Measurements from ENCODE around the gene RBCK1.

RBCK1 gene

DNA sequence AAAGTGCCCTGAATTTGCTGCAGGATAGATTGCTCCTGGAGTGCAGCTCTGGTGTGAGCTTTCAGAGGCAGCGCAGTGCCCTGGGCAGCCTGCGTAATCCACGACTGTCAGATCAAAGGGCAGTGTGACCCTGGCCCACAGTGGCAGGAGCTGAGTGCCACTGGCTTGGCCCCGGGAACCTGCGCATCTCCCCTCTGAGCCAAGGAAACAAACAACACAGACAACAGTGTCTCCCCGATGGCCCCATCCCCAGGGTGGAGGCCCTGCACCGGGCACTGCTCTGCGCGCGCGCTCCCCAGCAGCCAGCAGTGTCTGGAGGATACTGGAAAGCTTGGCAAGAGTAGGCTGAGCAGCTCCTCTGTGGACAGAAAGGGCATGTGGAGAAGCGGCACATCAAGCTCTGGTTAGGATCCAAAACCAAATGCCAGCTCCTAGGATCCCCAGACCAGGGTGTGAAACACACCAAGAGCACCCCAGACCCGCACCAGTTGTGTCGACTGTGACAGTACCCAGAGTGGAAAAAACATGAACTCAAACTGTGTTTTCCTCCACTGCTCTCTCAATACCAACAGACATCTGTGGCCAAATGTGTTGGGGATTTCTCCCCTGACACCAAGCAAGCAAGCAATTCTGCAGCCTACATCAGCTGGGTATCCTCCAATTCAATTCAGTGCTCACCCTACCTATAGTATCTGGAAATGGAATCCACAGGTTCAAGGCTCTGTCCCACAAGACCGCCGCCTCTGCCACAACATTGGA lies 26.7 kb downstream of the RBCK1 start:
- H2AFZ ChIP-seq (ENCODE audit: low read depth, low read length): no peak overlapping the region
- peaks cover 78% of the 10 kb centered on the region for H3K36me3 ChIP-seq (ENCODE audit: insufficient read depth, low read length)
- H3K4me3 ChIP-seq (ENCODE audit: low read depth in 1 of 2, low read length in 2 of 2): no peak overlapping the region
- no peaks in the 10 kb centered on the region for H3K27me3 ChIP-seq (ENCODE audit: insufficient read depth, low read length, poor library complexity)
- H3K79me2 ChIP-seq (ENCODE audit: insufficient read depth, low read length): no peaks in the 10 kb centered on the region
- no peak overlapping the region for H3K27ac ChIP-seq (ENCODE audit: low read length)
- H3K9me3 ChIP-seq (ENCODE audit: insufficient read depth, low read length, severe bottlenecking): no peaks in the 10 kb centered on the region
- no peak overlapping the region for H3K9ac ChIP-seq (ENCODE audit: low read depth, low read length)
- peaks cover 29% of the 10 kb centered on the region for H3K4me1 ChIP-seq (ENCODE audit: insufficient read depth, low read length)
- H3K4me2 ChIP-seq (ENCODE audit: insufficient read depth, low read length): no peak overlapping the region
- H4K20me1 ChIP-seq (ENCODE audit: insufficient read depth, low read length): peaks cover 34% of the 10 kb centered on the region
- no peak for DNase-seq
- ATAC-seq (ENCODE audit: insufficient read depth, low read depth): no peak
- TF ChIP-seq, protein P1, sequence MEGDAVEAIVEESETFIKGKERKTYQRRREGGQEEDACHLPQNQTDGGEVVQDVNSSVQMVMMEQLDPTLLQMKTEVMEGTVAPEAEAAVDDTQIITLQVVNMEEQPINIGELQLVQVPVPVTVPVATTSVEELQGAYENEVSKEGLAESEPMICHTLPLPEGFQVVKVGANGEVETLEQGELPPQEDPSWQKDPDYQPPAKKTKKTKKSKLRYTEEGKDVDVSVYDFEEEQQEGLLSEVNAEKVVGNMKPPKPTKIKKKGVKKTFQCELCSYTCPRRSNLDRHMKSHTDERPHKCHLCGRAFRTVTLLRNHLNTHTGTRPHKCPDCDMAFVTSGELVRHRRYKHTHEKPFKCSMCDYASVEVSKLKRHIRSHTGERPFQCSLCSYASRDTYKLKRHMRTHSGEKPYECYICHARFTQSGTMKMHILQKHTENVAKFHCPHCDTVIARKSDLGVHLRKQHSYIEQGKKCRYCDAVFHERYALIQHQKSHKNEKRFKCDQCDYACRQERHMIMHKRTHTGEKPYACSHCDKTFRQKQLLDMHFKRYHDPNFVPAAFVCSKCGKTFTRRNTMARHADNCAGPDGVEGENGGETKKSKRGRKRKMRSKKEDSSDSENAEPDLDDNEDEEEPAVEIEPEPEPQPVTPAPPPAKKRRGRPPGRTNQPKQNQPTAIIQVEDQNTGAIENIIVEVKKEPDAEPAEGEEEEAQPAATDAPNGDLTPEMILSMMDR (IDR thresholded peaks at IDR 0.05; ENCODE audit: borderline replicate concordance, extremely low read depth, low read length, poor library complexity, severe bottlenecking): no peak
- TF ChIP-seq EZH2 (IDR thresholded peaks at IDR 0.05; ENCODE audit: borderline replicate concordance, low read depth, low read length, severe bottlenecking): no peak

GRCh38 chr20:435558-435957 lies 27.5 kb downstream of the RBCK1 start:
- no peaks in the 10 kb centered on the region for H3K27me3 ChIP-seq (ENCODE audit: insufficient read depth, low read length, poor library complexity)
- H4K20me1 ChIP-seq (ENCODE audit: insufficient read depth, low read length): peaks cover 38% of the 10 kb centered on the region
- DNase-seq: no peak
- TF ChIP-seq, protein P1 (IDR thresholded peaks at IDR 0.05; ENCODE audit: borderline replicate concordance, extremely low read depth, low read length, poor library complexity, severe bottlenecking): no peak
- no peak for TF ChIP-seq EZH2 (IDR thresholded peaks at IDR 0.05; ENCODE audit: borderline replicate concordance, low read depth, low read length, severe bottlenecking)
- H3K9ac ChIP-seq (ENCODE audit: low read depth, low read length): no peak overlapping the region
- H3K4me3 ChIP-seq (ENCODE audit: low read depth in 1 of 2, low read length in 2 of 2): no peak overlapping the region
- no peak overlapping the region for H2AFZ ChIP-seq (ENCODE audit: low read depth, low read length)
- peaks cover 36% of the 10 kb centered on the region for H3K4me1 ChIP-seq (ENCODE audit: insufficient read depth, low read length)
- ATAC-seq (ENCODE audit: insufficient read depth, low read depth): no peak
- no peak overlapping the region for H3K27ac ChIP-seq (ENCODE audit: low read length)
- no peak overlapping the region for H3K4me2 ChIP-seq (ENCODE audit: insufficient read depth, low read length)
- no peaks in the 10 kb centered on the region for H3K9me3 ChIP-seq (ENCODE audit: insufficient read depth, low read length, severe bottlenecking)
- no peaks in the 10 kb centered on the region for H3K79me2 ChIP-seq (ENCODE audit: insufficient read depth, low read length)
- H3K36me3 ChIP-seq (ENCODE audit: insufficient read depth, low read length): peaks cover 78% of the 10 kb centered on the region

- H3K4me1 ChIP-seq (ENCODE audit: insufficient read depth, low read length): peaks cover 45% of the 10 kb centered on the region
- H3K36me3 ChIP-seq (ENCODE audit: insufficient read depth, low read length): peaks cover 78% of the 10 kb centered on the region
- ATAC-seq (ENCODE audit: insufficient read depth, low read depth): no peak
These were observed 28.4 kb downstream of the RBCK1 start for GRCh38 chr20:436476-436875.

More at GRCh38 chr20:436476-436875, 28.4 kb downstream of the RBCK1 start:
- Histone ChIP-seq H3K27ac (ENCODE audit: low read length) (no peak overlapping the region), H4K20me1 (ENCODE audit: insufficient read depth, low read length) (peaks cover 38% of the 10 kb centered on the region), H3K27me3 (ENCODE audit: insufficient read depth, low read length, poor library complexity) (no peaks in the 10 kb centered on the region), H3K79me2 (ENCODE audit: insufficient read depth, low read length) (no peaks in the 10 kb centered on the region), H3K9me3 (ENCODE audit: insufficient read depth, low read length, severe bottlenecking) (no peaks in the 10 kb centered on the region), H3K9ac (ENCODE audit: low read depth, low read length) (no peak overlapping the region), H3K4me3 (ENCODE audit: low read depth in 1 of 2, low read length in 2 of 2) (no peak overlapping the region), H2AFZ (ENCODE audit: low read depth, low read length) (no peak overlapping the region), H3K4me2 (ENCODE audit: insufficient read depth, low read length) (no peak overlapping the region)
- no peak for TF ChIP-seq EZH2 (IDR thresholded peaks at IDR 0.05; ENCODE audit: borderline replicate concordance, low read depth, low read length, severe bottlenecking)
- TF ChIP-seq, protein P1 (IDR thresholded peaks at IDR 0.05; ENCODE audit: borderline replicate concordance, extremely low read depth, low read length, poor library complexity, severe bottlenecking): no peak
- DNase-seq: no peak

All from DND-41 (cell line).